Measurements from ENCODE around the gene NPAS3. TPM values are rescaled to one million over a fixed set of nuclear protein-coding genes. Genes with fewer than 3 reads are reported as not detected.

The NPAS3 gene
- total RNA-seq, 2 donors from 2014 or later = 2.4 TPM

- DNase-seq = no peak
- no peak for ATAC-seq
- intact Hi-C loops (cut with DNase I) = no loop called here
Observed at GRCh38 chr14:33348510-33348909, 409.8 kb downstream of the NPAS3 start.

- ATAC-seq (no peak), DNase-seq (no peak)
- intact Hi-C loops (cut with DNase I) = no loop called here
Observed at GRCh38 chr14:33349871-33350270, 411.2 kb downstream of the NPAS3 start.

GRCh38 chr14:33350366-33350990, 411.8 kb downstream of the NPAS3 start:
- DNase-seq = no peak
- ATAC-seq = no peak
- intact Hi-C loops (cut with DNase I) = no loop called here

- ATAC-seq (peak in 1 of 2 donors; percentile 30), DNase-seq (no peak)
- intact Hi-C loops (cut with DNase I) = no loop called here
Observed at GRCh38 chr14:33352821-33353220, 414.1 kb downstream of the NPAS3 start.

- ATAC-seq (peak in 1 of 2 donors; percentile 57), DNase-seq (no peak)
- intact Hi-C loops (cut with DNase I) = no loop called here
Observed at GRCh38 chr14:33356181-33356580, 417.5 kb downstream of the NPAS3 start.

DNA sequence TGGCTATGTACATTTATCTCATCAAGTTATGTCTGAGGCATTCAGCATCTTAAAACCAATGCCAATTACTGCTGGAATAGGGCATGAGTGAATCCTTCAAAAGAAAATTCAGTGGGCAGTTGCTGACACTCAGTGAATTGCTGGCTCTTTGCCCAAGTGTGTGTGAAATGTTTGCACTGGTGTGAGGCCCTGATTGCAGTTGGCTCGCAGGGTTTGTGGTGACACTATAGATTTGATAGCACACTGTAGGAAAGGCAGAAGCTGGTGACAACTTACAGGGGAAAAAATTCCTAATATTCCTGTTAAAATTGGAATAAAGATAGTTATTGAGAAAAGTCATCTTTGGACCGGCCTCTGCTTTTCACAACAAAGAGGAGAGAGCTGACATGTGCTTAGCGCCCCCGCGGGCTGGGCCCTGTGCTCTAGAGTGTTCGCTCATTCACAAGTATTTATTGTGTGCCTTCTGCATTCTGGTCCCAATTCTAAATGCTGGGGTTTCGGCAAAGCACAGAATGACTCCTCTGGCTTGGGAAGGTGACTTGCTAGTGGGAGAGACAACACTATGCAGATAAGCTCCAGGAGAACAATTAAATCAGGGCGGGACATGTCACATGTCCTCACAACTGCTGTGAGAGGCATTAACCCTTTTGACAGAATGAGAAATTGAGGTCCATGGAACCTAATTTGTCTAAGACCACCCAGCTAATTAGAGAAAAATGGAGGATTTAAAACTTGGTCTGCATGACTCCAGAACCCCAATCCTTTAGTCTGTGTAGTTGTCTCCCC, 418.7 kb downstream of the NPAS3 start:
- ATAC-seq (peak; percentile 36 to 39), DNase-seq (peak; percentile 24)
- intact Hi-C loops (cut with DNase I) = no loop called here

DNA sequence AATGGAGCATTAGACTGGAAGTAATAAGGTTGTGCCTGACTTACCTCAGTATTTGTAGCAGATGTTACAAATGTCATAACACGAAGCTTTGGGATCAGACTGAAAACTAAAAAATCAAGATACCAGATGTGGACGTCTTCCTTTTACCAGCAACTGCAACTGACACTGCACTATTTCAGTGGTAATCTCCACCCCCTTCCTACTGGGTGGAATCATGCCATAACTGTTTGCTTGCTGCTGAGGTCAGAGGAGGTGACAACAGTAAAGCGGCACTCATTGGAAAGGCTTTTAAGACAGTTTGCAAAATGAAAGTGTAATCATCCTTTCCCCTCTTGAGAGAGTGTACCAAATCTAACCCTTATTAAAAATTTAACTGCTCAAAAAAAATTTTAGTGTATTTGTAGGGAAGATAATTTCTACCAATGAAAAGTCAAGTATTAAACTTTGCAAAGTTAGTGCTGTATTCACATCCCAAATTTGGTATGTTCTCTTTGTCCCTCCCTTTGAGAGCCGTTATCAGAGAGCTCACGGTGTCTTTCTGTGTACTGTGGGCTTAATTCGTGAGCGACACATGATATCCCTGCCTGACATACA, 420.7 kb downstream of the NPAS3 start:
- DNase-seq = no peak
- ATAC-seq = peak in 1 of 2 donors; percentile 50
- intact Hi-C loops (cut with DNase I) = no loop called here

GRCh38 chr14:33362934-33363333, 424.3 kb downstream of the NPAS3 start:
- intact Hi-C loops (cut with DNase I) = no loop called here
- no peak for ATAC-seq
- DNase-seq = no peak

DNA sequence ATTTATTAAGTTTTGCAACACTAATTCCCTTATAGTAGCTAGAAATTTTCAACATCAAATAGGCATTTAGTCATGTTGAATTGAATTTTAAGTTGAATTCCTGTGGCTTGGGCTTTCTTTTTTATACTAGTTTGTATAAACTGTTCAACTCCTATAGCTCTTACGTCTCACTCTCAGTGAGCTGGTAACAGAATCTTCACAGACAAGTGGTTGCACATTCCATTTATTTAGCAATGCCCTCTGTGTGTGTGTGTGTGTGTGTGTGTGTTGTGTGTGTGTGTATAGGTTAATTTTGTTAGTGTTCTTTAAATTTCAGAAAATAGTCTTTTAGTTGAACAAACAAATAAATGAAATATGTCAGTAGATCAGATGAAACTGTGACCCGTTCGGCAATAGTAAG, 425.0 kb downstream of the NPAS3 start:
- DNase-seq = no peak
- ATAC-seq = no peak
- intact Hi-C loops (cut with DNase I) = no loop called here

DNA sequence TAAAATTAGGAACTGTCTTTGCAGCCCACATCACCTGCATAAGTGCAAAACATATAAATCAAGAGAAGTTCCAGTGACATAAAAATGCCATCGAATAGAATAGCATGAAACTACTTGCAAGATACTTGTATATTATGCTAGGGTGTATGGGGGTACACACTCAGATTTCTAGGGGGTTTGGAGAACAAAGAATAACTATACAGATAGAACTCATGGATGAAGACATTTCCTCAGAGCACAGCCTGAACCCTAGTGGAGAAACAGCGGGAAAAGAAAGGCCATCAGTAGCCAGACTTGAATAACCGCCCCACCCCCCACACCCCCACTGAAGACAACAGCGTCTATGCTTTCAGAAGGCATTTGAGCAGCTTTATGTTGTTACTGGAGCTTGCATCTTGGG, 425.8 kb downstream of the NPAS3 start:
- ATAC-seq (no peak), DNase-seq (no peak)
- intact Hi-C loops (cut with DNase I) = no loop called here

GRCh38 chr14:33369041-33369440, 430.4 kb downstream of the NPAS3 start:
- intact Hi-C loops (cut with DNase I) = no loop called here
- DNase-seq (no peak), ATAC-seq (no peak)

GRCh38 chr14:33369972-33370371, 431.3 kb downstream of the NPAS3 start:
- no peak for DNase-seq
- ATAC-seq = no peak
- intact Hi-C loops (cut with DNase I) = no loop called here

DNA sequence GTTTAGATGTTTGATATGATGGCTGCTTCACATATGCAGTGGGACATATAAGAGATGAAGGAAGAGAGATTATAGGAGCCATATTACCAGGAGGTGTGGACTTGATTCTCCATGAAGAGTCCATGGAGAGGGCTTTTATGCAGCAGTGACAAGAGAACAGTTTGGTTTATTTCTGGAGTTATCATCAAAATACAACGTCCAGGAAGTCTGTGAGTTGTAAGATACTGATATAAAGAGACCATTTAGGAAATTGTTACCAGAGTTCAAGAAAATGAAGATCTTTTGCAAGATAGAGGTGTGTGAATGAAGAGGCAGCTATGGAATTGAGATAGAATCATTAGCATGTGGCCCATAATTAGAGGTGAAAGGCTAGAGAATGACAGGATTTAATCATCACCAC, 431.7 kb downstream of the NPAS3 start:
- intact Hi-C loops (cut with DNase I) = no loop called here
- DNase-seq (no peak), ATAC-seq (no peak)

DNA sequence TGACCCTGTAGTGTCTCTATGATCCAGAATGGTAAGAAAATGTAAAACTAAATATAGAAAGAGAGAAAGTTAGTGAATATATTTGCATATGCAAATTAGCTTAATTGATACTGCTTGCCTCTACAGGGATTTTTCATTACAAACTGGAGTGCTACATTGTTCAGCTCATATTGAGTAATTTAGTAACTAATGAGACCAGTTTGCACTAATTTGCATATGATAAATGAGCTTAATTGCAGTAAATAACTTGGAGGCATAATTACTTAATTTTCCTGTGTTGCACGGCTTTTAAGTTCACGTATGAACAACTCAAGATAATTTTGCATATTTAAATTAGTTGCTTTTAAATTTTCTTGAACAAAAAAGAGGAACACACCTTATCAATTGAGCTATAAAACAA, 436.5 kb downstream of the NPAS3 start:
- intact Hi-C loops (cut with DNase I) = no loop called here
- ATAC-seq = no peak
- DNase-seq = no peak

- ATAC-seq (peak in 1 of 2 donors; percentile 38), DNase-seq (no peak)
- intact Hi-C loops (cut with DNase I) = no loop called here
Observed at GRCh38 chr14:33375786-33376185, 437.1 kb downstream of the NPAS3 start.

DNA sequence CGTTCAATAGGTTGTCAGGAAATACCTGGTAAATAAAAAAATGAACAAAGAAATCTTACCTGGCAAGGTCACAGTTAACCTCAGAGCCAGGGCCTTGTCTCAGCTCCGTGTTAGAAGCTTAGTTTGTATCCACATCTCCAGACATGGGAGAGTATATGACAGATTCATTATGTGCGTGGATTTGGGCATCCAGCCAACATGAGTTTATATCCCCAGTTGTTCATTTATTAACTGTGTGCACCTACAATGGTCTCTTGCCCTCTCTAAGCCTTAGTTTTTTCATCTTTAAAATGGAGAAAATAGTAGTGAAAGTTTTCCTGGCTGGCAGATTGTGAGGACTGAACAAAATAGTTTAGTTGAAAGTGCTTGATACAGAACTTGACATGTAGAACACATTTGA, 437.8 kb downstream of the NPAS3 start:
- intact Hi-C loops (cut with DNase I) = no loop called here
- ATAC-seq (no peak), DNase-seq (no peak)

DNA sequence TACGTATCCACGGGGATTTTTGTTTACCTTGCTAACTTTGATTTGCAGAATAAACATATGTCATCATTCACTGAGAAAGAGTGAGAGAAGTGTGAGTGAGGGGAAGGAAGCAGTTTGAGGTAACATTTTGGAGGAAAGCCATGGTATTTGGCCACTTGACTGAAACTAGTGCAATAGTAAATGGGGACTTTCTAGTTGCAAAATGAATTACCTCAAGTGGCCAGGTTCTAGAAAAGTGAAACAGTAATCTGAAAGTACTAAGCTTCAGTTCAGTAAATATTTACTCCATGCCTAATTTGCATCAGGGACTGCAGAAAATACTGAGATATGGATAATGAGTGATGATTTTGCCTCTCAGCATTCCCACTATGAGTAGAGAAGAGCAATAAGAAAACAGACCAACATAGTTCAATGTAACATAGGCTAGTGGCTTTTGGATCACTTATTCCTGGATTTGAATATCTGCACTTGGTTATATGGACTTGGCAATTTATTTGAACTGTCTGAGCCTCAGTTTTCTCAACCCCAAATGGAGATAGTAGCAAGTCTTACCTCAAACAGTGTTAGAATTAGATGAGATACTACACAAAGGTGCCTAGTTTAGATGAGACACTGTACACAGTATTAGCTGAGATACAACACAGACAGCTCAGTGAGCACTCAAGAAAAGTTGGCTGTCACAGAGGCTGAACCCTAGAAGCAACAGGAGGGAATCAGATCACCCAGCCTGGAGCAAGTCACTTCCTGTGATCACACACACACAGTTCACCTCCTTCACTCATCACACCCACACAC, 439.1 kb downstream of the NPAS3 start:
- no peak for ATAC-seq
- intact Hi-C loops (cut with DNase I) = no loop called here
- DNase-seq = no peak

DNA sequence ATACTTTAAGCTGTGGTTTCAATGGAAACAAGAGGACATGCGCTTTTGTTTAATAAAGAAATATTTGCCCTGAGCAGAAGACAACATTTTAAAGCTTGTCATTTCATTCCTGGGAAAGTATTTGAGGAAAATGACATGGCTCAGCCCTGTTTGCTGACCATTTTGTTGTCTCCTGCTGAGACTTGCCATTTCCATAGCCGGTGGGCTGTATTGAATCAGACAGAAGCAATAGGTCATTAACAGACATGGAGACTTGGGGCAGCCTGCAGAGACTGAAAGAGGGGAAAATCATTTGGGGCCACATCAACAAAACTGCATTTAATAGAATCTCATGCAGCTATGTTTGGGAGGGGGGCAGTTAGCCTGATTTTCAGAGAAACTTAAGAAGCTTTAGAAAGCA, 443.0 kb downstream of the NPAS3 start:
- intact Hi-C loops (cut with DNase I) = no loop called here
- ATAC-seq = no peak

DNA sequence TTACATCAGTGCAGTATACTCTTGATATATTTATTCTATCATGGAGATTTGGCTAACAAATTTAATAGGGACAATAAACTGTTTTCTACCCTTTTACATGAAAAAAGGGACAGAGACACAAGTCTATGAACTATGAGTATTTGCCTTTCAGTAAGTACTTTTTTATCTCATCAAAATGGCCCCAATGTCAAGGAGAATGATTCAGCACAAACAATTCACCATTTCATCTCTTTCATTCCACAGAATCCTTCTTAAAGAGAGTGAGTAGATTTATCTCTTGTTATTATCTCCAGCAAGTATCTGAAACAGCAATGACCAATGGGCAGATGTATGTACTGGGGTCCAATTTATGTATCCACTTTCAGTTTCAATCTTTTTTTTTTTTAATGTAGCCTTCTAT, 447.5 kb downstream of the NPAS3 start:
- no peak for ATAC-seq
- intact Hi-C loops (cut with DNase I) = no loop called here
- no peak for DNase-seq

More for the DNA sequence above, 443.0 kb downstream of the NPAS3 start:
- no peak for DNase-seq

DNA sequence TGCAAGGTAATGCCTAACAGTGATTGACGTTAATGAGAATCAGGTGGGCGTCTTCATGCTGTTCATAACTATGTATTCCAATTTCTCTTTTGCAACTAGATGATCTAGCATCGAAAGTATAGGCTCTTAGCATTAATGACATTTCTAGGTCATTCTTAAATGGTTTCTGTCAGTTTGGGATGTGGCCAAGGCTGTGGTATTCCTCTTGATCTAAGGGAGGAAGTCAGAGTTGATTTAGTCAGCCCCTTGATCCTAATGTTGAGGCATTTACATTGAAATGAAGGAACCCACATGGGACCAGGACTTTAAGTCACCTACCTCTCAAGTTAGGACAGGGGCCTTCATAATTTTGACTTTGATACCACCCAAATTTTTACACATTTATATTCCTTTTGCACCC, 448.1 kb downstream of the NPAS3 start:
- ATAC-seq (no peak), DNase-seq (no peak)
- intact Hi-C loops (cut with DNase I) = no loop called here

Measured in left cardiac atrium (tissue), 4 donors.